ENCODE data around the gene NOS1AP.
A peak's percentile ranks its signal among the peaks of the same experiment; 100 is the strongest.

The NOS1AP gene

DNA sequence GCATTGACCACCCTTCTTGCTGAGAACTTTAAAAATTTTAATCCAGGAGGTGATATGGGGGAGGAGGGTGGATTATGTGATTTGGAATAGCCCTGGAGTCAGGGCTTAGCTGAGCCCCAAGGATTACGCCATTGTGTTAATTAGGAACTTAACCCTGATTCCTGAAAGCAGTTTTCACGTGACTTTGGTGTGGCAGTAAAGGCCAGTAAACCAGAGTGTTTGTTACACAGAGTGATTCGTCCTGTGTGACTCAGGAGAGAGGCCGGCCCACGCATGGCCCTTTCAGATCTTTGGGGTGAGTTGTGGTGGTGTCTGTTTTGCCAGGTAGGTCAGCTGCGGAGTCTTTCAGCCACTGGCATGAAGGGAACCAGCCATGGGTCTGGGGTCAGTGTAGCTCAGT, 107.6 kb downstream of the NOS1AP start:
- DNase-seq (ENCODE audit: low read depth): peak; percentile 33
- TF ChIP-seq CTCF (IDR thresholded peaks at IDR 0.05; ENCODE audit: insufficient read depth, low read depth, low read length, missing control alignments): no peak
- H3K4me3 ChIP-seq (ENCODE audit: low read length): no peak overlapping the region

- TF ChIP-seq CTCF (IDR thresholded peaks at IDR 0.05; ENCODE audit: insufficient read depth, low read depth, low read length, missing control alignments): no peak
- DNase-seq (ENCODE audit: low read depth): no peak
- H3K4me3 ChIP-seq (ENCODE audit: low read length): no peak overlapping the region
Measured at GRCh38 chr1:162178432-162178831, 108.9 kb downstream of the NOS1AP start.

DNA sequence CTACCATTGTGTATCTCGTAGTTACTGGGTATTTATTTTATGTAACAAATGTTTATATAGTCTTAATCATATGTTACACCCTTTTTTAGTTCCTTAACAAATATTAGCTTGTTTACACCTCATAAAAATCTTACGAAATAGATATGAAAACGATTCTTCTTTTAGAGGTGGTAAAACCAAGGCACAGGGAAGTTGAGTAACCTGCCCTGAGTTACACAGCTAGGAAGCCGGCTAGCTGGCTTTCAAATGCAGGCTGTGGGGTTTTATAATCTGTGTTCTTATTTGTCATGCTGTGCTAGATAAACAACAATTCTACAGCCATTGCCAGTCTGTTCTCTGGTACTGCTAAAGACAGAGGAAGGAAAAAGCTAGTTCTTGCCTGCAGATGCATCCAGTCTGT, 109.6 kb downstream of the NOS1AP start:
- DNase-seq (ENCODE audit: low read depth): peak; percentile 29
- TF ChIP-seq CTCF (IDR thresholded peaks at IDR 0.05; ENCODE audit: insufficient read depth, low read depth, low read length, missing control alignments): no peak
- no peak overlapping the region for H3K4me3 ChIP-seq (ENCODE audit: low read length)

DNA sequence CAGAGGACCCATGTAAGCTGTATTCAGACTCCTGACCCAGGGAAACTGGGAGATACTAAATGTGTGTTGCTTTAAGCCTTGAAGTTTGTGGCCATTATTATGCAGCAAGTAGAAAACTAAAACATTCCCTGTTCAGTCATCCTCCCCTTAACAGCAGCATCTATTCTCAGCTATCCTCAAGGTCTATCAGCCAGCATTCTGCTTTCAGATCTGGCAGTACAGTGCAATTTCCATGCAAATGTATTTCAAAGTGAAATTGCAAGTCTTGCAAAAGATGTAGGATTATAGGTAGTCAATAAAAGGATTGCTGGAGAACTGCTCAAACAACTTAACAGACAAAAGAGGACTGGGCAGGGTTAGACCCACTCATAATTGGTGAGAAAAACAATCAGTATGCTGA, 111.3 kb downstream of the NOS1AP start:
- DNase-seq (ENCODE audit: low read depth): no peak
- H3K4me3 ChIP-seq (ENCODE audit: low read length): no peak overlapping the region
- TF ChIP-seq CTCF (IDR thresholded peaks at IDR 0.05; ENCODE audit: insufficient read depth, low read depth, low read length, missing control alignments): no peak

- no peak for DNase-seq (ENCODE audit: low read depth)
- TF ChIP-seq CTCF (IDR thresholded peaks at IDR 0.05; ENCODE audit: insufficient read depth, low read depth, low read length, missing control alignments): no peak
- no peak overlapping the region for H3K4me3 ChIP-seq (ENCODE audit: low read length)
Measured at GRCh38 chr1:162182090-162182489, 112.6 kb downstream of the NOS1AP start.

DNA sequence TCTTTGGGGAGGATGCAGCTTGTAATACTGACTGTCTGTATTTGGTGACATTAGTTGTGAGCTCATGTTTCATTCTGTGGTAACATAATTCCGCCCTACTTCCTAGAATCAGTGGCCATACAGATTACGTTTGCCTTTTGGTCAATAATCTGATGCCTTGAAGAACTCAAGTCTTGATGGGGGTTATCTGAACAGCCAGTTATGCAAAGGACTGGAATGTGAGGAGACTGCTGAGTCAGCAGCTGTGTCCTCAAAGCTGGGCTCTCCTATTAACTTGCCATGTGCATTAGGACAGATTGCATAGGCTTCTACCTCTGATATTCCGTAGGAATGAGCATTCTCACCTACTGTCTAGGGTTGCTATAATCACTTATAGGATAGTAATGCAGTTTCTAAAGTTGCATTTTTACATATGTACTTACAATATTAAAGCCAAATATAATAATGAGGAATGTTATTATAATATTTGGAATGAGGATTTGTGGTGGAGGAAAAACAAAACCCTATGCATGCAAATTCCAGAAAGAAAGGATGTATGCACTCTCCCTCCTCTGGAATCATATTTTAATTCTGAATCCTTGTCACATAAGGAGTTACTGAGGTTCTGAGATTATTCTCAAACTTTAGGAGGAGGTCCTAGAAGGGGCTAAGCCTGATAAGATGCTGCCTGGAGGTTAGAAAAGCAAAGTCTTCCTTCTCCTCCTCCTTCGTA, 116.0 kb downstream of the NOS1AP start:
- TF ChIP-seq CTCF (IDR thresholded peaks at IDR 0.05; ENCODE audit: insufficient read depth, low read depth, low read length, missing control alignments): no peak
- DNase-seq (ENCODE audit: low read depth): no peak
- no peak overlapping the region for H3K4me3 ChIP-seq (ENCODE audit: low read length)

GRCh38 chr1:162186026-162186374, 116.5 kb downstream of the NOS1AP start:
- no peak for TF ChIP-seq CTCF (IDR thresholded peaks at IDR 0.05; ENCODE audit: insufficient read depth, low read depth, low read length, missing control alignments)
- no peak for DNase-seq (ENCODE audit: low read depth)
- no peak overlapping the region for H3K4me3 ChIP-seq (ENCODE audit: low read length)

Data from epithelial cell of esophagus (primary cell).